COLO668 (cell line): ENCODE measurements around the gene KATNB1.
"Not testable (repeated sequence)": the region's sequence is repeated elsewhere in the genome, so short reads cannot be mapped to it uniquely, and the experiment has no call there.

Experiments
- DNase-seq: peaks from one replicate; lab custom pipeline; 2025; ENCODE audit not compliant: unreplicated experiment; lab: John Stamatoyannopoulos, UW

KATNB1 gene

GRCh38 chr16:57769541-57770145, 34.1 kb downstream of the KATNB1 start:
- DNase-seq = peak; percentile 20

DNA sequence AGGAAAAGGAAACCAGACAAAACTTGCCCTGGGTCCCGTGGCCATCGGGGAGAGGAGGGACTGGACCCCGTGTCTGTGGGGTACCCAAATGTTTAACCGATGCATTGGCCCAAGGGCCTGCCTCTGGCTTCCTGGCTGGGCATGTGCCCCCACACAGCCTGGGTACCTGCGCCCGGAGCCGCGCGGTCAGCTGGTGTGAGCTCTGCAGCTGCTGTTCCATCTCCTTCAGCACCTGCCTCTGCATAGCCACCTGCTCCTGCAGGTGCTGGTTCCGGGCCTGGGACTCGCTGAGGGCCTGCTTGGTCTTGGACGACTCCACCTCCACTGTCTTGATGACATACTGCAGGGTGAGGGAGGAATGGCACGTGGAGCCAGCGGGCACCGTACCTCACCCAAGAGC, 34.8 kb downstream of the KATNB1 start:
- DNase-seq = peak; percentile 77

- no peak for DNase-seq
Observed at GRCh38 chr16:57771141-57771785, 35.7 kb downstream of the KATNB1 start.

GRCh38 chr16:57773019-57773418, 37.4 kb downstream of the KATNB1 start:
- DNase-seq = peak; percentile 12

- no peak for DNase-seq
Observed at GRCh38 chr16:57773655-57774295, 38.2 kb downstream of the KATNB1 start.

GRCh38 chr16:57774705-57775285, 39.2 kb downstream of the KATNB1 start:
- DNase-seq = no peak

DNA sequence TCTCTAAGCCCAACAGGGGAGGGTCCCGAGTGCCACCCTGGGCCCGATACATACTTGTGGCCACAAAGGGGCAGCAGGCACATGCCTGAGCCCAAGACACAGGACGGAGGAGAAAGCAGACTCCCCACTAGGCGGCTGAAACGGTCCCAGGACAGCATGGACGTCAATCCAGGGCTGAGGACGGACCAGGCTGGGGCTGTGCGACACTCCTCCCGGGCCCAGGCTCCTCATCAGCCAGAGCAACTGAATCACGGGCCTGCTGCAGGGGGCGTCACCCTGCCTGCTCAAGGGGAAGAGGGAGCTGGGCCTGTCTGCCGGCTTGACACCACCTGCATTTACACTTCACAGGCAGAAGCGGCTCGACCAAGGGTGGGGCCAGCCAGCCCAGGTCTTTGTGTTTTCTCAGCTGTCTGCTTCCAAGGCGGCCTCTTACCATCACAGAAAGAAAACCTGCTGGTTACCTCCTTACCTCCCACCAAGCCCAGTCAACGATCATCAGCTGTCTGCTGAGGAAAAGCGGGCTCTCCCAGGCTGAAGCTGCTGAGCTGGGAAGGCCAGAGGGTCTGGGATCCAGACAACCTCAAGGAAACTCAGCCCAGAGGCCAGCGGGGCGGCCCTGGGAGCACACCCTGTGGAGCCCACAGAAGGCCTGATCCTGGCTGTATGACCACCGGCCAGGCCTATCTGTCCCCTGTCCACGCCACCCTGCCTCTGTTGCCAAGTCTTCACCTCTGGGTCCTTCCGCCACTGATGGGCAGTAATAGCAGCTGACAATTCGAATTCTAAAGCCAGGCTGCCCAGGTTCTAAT, 40.3 kb downstream of the KATNB1 start:
- DNase-seq = peak; percentile 80

DNA sequence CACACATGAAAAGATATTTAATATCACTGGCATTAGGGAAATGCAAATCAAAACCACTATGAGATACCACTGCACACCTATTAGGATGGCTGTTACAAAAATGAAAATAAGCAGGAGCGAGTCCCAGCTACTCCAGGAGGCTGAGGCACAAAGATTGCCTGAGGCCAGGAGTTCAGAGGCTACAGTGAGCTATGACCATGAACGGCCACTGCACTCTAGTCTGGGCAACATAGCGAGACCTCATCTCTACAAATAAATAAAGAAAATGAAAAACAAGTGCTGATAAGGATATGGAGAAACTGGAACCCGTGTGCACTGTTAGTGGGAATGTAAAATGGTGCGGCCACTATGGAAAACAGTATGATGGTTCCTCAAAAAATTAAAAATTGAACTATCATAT, 43.1 kb downstream of the KATNB1 start:
- no peak for DNase-seq

DNA sequence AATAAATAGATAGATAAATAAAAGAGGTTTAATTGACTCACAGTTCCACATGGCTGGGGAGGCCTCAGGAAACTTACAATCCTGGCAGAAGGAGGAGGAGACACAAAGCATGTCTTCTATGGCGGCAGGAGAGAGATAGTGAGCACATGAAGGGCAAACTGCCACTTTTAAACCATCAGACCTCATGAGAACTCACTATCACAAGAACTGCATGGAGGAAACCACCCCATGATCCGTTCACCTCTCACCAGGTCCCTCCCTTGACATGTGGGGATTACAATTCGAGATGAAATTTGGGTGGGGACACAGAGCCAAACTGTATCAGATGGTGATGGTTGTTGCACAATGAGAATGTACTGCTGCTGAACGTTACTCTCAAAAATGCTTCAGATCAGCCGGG, 44.3 kb downstream of the KATNB1 start:
- DNase-seq = not testable (repeated sequence)

- no peak for DNase-seq
Observed at GRCh38 chr16:57781349-57781740, 45.8 kb downstream of the KATNB1 start.

GRCh38 chr16:57781741-57782606, 46.4 kb downstream of the KATNB1 start:
- DNase-seq = no peak

DNA sequence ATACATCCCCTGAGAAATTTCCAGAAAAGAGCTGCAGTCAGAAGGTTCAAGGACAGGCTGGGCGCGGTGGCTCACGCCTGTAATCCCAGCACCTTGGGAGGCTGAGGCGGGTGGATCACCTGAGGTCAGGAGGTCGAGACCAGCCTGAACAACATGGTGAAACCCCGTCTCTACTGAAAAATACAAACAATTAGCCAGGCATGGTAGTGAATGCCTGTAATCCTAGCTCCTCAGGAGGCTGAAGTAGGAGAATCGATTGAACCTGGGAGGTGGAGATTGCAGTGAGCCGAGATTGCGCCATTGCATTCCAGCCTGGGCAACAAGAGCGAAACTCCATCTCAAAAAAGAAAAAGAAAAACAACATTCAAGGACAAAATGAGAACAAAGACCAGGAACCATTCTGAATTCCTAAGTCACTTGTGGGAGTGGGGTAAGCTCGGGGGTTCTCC, 47.1 kb downstream of the KATNB1 start:
- not testable (repeated sequence) for DNase-seq

- no peak for DNase-seq
Observed at GRCh38 chr16:57783116-57783515, 47.5 kb downstream of the KATNB1 start.

GRCh38 chr16:57783883-57784282, 48.3 kb downstream of the KATNB1 start:
- DNase-seq = no peak

DNA sequence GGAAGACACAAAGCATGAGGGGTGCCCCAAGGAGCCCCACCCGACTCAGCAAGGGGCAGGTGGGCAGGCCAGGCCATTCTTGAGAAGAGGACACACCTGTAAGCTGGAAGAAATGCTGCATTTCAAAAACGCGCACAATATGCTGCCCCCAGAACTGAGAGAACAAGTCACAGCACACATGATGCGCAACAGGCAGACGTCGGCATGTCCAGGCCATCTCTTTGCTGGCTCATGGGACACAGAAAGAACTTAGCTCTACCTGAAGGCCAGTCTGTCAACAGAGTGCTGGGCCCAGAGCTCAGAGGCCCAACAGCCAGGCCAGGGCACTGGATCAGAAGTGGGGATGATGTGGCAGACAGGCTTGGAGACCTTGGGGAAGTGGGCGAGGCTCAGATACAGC, 48.8 kb downstream of the KATNB1 start:
- DNase-seq = no peak

GRCh38 chr16:57785385-57785784, 49.8 kb downstream of the KATNB1 start:
- DNase-seq = no peak

DNA sequence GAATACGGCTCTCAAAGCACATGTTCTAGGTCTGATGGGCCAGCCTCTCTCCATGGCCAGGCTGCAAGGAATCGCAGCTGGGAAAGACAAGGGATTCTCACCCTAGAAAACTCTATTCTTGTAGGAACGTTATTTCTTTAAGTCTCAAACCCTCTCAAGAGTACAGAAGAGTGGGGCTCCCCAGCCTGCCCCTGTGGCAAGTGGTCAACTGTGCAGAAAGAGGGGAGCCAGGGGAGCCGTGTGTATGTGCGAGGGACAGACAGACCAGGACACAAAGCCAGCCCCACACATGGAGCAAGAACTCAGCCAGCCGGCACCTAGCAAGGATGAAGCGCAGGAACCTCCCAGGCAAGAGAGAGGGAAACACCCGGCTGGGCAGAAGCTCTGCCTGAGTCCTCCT, 50.4 kb downstream of the KATNB1 start:
- no peak for DNase-seq

DNA sequence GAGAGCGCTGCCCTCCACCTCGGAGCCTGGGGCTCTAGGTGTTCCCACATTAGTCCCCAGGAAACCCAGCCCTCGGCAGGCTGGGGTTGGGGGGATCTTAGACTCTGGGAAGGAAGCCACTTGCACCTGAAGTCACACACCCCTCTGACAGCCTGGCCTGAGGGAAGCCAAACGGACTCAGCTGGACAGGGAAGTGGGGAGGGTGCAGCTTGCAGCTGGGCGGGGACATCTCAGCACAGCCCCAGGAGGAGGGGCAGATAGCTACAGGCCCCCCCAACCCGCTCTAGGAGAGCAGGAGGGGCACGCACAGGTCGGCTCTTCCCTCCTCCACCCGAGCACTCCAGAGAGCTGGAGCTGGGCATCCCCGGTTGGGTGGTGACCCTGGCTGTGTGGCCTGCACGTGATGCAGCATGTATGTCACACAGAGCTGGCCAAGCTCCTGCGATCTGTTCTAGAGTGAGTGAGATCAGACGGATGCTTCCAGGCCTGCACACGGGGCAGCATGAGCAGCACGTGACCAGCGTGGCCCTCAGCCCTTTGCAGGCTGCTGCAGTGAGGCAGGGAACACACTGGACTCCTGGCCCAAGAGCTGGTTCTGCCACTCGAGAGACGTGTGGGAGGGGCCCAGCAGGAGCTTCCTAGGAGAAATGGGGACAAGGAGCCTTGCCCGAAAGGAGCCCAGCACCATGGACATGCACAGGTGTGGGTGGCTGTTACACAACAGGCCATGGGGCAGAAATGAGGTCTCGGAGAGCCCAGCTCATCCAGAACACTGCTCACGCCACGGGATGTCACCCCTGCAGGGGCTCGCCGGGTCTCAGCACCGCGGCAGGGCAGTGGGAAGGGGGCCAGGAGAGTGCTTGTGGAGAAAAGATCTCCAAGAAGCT, 51.3 kb downstream of the KATNB1 start:
- no peak for DNase-seq

GRCh38 chr16:57787519-57787905, 51.9 kb downstream of the KATNB1 start:
- no peak for DNase-seq
